Choroid plexus epithelial cell (primary cell): ENCODE measurements around the gene SCN9A.
A peak's percentile ranks its signal among the peaks of the same experiment; 100 is the strongest.

ENCODE experiments used
- DNase-seq: peaks from one replicate; pipeline ENCODE4 v3.0.0-alpha.2; 2010; ENCODE audit warnings: low read depth
- H3K4me3 ChIP-seq: 2 replicates; pipeline ENCODE4 v1.5.1; 2011; ENCODE audit warnings: low read depth, mild to moderate bottlenecking, control low read depth, low read length, moderate library complexity
- CTCF ChIP-seq: conservative IDR thresholded peaks from 2 replicates; pipeline ENCODE4 v1.5.1; 2011; ENCODE audit warnings: low read depth, mild to moderate bottlenecking, control low read depth, inconsistent platforms, low read length, moderate library complexity

SCN9A gene

GRCh38 chr2:166173263-166173662 is 202.5 kb downstream of the SCN9A start:
- H3K4me3 ChIP-seq, result no peak overlapping the region
- no peak for DNase-seq
- no peak for TF ChIP-seq CTCF

DNA sequence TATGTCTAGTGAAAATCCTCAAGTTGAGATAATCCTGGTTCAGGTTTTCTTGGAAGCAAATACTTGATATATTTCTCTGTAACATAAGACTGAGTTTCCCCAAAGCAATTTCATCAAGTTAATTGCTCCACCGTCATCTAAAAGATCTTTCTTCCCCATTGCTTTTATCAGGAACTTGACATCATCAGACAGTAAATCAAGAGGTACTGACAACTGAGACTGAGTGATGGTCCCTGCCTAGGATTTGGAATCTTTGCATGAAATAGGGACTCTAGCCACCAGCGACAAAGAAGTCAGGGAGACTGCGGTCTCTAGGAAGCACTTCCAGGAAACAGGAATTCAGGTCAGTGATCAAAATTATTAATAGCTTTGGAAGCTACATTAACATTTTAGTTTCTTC is 204.5 kb downstream of the SCN9A start:
- DNase-seq, result no peak
- no peak overlapping the region for H3K4me3 ChIP-seq
- TF ChIP-seq CTCF, result no peak

- H3K4me3 ChIP-seq, result no peak overlapping the region
- no peak for TF ChIP-seq CTCF
- peak; percentile 59 for DNase-seq
These were observed 205.4 kb downstream of the SCN9A start for GRCh38 chr2:166170356-166170755.

DNA sequence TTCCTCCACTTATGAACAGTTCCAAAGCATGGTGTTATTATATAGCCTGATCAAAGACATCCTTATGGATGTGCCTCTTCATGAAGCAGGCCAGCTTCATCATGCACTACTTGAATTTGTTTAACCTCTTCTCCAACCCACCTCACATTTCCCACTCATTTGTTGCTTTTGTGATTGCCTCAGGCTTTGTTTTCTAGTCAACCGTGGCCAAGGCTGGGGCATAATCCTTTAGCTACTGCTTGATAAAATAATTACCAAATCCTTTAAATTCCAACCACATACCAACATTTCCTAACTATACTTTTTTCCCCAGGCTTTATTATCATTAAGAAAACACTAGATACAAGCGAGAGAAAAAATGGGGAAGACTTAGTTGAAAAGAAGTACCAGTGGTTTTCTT is 208.3 kb downstream of the SCN9A start:
- DNase-seq, result peak; percentile 46
- no peak for TF ChIP-seq CTCF
- no peak overlapping the region for H3K4me3 ChIP-seq

DNA sequence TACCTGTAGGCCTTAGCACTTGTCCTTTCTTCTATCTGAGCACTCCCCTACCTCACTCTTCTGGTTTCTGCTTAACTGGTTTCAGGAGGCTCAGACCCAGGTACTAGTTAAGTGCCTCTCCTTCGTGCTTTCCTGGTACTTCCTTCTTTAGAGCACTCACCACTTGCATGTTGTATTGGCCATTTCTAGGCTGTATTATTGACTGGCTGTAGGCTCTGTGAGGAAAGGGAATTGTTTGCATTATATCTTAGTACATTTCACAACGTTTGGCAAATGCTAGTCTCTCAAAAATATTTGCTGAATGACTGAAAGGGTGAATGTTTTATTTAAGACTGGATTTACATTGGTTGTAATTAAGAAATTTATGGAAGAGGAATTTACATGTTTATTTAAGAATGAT is 212.0 kb downstream of the SCN9A start:
- no peak for DNase-seq
- TF ChIP-seq CTCF, result no peak
- H3K4me3 ChIP-seq, result no peak overlapping the region

DNA sequence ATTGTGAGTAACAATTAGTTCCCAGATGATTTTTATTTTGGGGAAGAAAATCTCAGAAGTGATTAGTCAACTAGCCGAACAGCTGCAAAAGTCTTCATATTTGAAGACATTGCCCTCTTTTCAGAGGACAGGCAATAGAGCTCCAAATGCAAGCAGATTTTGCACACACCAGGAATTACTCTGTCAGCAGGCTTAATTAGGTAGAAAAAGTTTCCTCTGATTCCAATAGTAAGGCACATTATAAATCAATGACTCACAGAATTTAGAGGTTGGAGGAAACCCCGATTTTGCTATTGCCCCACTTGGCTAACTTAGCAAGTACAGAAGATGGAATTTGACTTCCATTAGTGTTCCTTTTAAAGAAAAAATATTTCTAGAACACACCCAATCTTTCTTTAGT is 217.2 kb downstream of the SCN9A start:
- H3K4me3 ChIP-seq, result no peak overlapping the region
- no peak for TF ChIP-seq CTCF
- no peak for DNase-seq

DNA sequence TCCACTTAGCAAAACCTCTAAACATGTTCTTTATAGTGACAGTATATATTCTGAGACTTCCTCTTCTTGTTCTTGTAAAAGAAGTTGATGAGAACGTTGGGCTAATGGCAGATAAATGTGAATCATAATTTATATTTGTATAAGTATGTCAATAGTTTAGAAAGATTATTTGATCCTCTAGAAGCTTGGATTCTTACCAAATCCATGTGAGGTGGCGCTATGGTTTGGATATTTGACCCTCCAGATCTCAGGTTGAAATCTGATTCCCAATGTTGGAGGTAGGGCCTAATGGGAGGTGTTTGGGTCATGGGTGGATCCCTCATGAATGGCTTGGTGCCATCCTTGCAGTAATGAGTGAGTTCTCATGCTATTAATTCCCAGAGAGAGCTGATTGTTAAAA is 218.2 kb downstream of the SCN9A start:
- H3K4me3 ChIP-seq, result no peak overlapping the region
- TF ChIP-seq CTCF, result no peak
- DNase-seq, result no peak
